ENCODE measurements around the gene SPOPL. TPM values are rescaled to one million over a fixed set of nuclear protein-coding genes. Genes with fewer than 3 reads are reported as not detected.

The SPOPL gene
- total RNA-seq, 4 donors from 2014 or later = 18.8 to 28.1 (median 21.9) TPM

DNA sequence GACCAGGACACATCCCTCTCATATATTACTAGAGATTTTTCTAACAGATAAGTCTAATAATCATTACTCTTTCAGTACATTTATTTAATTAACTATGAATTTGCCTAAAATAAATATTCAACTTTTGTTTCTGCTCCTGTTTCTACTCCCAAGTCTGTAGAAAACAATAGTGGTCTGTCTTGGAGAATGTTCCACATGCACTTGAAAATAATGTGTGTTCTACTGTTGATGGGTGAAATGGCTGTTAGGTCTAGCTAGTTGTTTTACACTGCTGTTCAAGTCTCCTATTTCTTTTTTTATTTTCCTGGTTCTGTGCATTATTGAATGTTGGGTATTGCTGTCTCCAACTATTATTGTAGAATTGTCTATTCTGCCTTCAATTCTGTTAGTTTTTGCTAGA, 47.2 kb downstream of the SPOPL start:
- no peak overlapping the region for H3K4me3 ChIP-seq
- H3K27me3 ChIP-seq = no peaks in the 10 kb centered on the region

DNA sequence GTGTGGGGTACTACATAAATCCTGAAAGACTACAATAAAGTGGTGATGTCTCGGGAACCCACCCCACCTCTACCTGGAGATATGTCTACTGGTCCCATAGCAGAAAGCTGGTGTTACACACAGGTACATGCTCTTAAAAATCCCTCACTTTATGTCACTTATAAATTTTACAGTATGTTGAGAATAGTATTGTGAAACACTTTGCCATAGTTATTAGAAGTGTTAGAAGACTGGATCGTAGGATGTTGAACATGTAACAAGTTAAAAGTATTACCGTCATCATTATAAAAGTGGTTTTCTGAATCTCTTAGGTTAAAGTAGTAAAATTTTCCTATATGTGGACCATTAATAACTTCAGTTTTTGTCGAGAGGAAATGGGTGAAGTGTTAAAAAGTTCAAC, 48.6 kb downstream of the SPOPL start:
- Histone ChIP-seq H3K36me3 (peaks cover 0 to 23% (median 0%) of the 10 kb centered on the region in 3 donors), H3K4me3 (no peak overlapping the region), H3K27ac (no peak overlapping the region), H3K9me3 (no peaks in the 10 kb centered on the region), H3K27me3 (no peaks in the 10 kb centered on the region), H3K4me1 (no peaks in the 10 kb centered on the region)
- TF ChIP-seq POLR2A (IDR thresholded peaks at IDR 0.05) (no peak), CTCF (IDR thresholded peaks at IDR 0.05) (no peak)
- no peak for DNase-seq

More for the DNA sequence above, 47.2 kb downstream of the SPOPL start:
- Histone ChIP-seq H3K27ac (no peak overlapping the region), H3K36me3 (peaks cover 0 to 13% (median 0%) of the 10 kb centered on the region in 3 donors), H3K4me1 (no peaks in the 10 kb centered on the region), H3K9me3 (no peaks in the 10 kb centered on the region)
- TF ChIP-seq POLR2A (IDR thresholded peaks at IDR 0.05) (no peak), CTCF (IDR thresholded peaks at IDR 0.05) (no peak)
- DNase-seq = no peak

- Histone ChIP-seq H3K9me3 (no peaks in the 10 kb centered on the region), H3K4me1 (no peaks in the 10 kb centered on the region)
These were observed 49.2 kb downstream of the SPOPL start for GRCh38 chr2:138550670-138551287.

DNA sequence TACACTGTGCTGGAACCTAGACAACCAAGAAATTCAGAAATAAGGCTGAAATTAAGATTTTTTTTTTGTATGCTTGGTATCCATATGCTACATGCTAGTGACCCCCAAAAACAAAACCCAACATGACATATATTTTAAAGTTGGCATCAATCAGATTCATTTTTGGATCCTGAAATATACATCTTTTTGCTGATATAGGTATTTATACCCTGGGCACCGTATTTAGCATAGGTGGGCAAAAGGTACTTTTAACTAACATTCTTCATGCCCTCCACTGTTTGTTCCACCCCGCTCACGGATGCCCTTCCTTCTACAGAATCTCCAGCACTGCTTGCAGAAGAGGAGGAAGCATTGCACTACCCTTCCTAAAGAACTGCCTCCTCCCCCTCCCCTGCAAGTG, 52.6 kb downstream of the SPOPL start:
- H3K27me3 ChIP-seq = no peaks in the 10 kb centered on the region
- no peaks in the 10 kb centered on the region for H3K9me3 ChIP-seq
- H3K4me3 ChIP-seq = no peak overlapping the region
- no peak for DNase-seq
- no peak overlapping the region for H3K27ac ChIP-seq
- H3K4me1 ChIP-seq = no peaks in the 10 kb centered on the region
- peaks cover 0 to 25% (median 0%) of the 10 kb centered on the region in 3 donors for H3K36me3 ChIP-seq
- TF ChIP-seq CTCF (IDR thresholded peaks at IDR 0.05) = no peak
- TF ChIP-seq POLR2A (IDR thresholded peaks at IDR 0.05) = no peak

More at GRCh38 chr2:138550670-138551287, 49.2 kb downstream of the SPOPL start:
- H3K4me3 ChIP-seq = no peak overlapping the region
- TF ChIP-seq CTCF (IDR thresholded peaks at IDR 0.05) (no peak), POLR2A (IDR thresholded peaks at IDR 0.05) (no peak)
- peaks cover 0 to 23% (median 0%) of the 10 kb centered on the region in 3 donors for H3K36me3 ChIP-seq
- H3K27ac ChIP-seq = no peak overlapping the region
- DNase-seq = no peak
- H3K27me3 ChIP-seq = no peaks in the 10 kb centered on the region

- DNase-seq = no peak
- H3K27ac ChIP-seq = no peak overlapping the region
- no peaks in the 10 kb centered on the region for H3K4me1 ChIP-seq
- no peaks in the 10 kb centered on the region for H3K27me3 ChIP-seq
- no peaks in the 10 kb centered on the region for H3K9me3 ChIP-seq
- no peak overlapping the region for H3K4me3 ChIP-seq
- H3K36me3 ChIP-seq = peaks cover 0 to 28% (median 0%) of the 10 kb centered on the region in 3 donors
- no peak for TF ChIP-seq POLR2A (IDR thresholded peaks at IDR 0.05)
- TF ChIP-seq CTCF (IDR thresholded peaks at IDR 0.05) = no peak
These were observed 58.1 kb downstream of the SPOPL start for GRCh38 chr2:138559641-138560040.

Data from Peyer's patch (tissue), 4 donors.